HG02852 (cell line): ENCODE results near the gene C19orf12.
A peak's percentile ranks its signal among the peaks of the same experiment; 100 is the strongest.
"Not testable (repeated sequence)": the region's sequence is repeated elsewhere in the genome, so short reads cannot be mapped to it uniquely, and the experiment has no call there.

Experiments used
- ATAC-seq: cut with Tn5 transposase; IDR thresholded peaks from one replicate; pipeline ENCODE4 v1.9.1; 2021; ENCODE audit warnings: mild to moderate bottlenecking, moderate library complexity; ENCODE audit not compliant: unreplicated experiment

Gene C19orf12

GRCh38 chr19:29731331-29731850 is 16.3 kb upstream of the C19orf12 start:
- ATAC-seq = no peak

- no peak for ATAC-seq
Measured at GRCh38 chr19:29727906-29728305, 12.8 kb upstream of the C19orf12 start.

DNA sequence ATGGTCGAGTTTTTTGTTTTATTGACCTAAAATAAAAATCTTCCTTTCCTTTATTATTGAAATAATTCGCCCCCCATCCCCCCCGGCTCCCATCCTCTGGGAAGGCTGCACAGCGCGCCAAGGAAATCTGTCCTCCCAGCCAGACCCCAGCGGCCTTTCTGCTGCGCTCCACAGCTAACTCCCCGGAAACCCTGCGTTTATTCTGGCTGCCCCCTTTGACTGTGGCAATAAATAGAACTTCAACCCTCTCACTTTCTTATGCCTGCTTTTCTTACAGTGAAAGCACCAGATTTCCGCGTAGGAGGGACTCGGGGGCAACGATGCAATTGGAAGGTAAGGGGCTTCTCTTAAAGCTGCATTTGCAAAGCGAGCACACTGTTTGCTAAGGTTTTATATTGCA is 9.7 kb upstream of the C19orf12 start:
- no peak for ATAC-seq

DNA sequence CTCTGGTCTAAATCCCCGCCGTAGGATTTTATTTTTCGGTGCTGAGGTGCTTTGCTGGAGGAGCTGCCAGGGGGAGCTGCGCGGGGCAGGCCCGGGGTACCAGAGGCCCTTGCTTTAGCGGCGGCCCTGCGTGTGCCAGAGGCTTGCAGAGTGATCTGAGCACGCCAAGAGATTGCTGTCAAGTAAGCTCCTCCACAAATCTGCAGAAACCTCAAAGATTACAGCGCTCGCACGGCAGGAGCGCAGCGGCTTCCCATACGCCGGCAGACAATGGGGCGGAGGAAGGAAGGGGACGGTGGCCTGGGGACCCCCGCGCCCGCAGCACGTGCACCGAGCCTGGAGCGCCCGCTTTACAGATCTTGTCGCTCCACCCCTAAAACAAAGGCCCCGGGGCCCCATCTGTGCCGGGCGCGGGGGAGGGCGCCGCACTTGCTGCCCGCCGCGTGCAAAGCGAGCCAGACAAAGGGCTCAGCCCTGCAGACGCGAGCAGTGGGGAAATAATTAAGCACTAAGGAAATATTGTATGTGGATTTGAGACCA is 9.1 kb upstream of the C19orf12 start:
- no peak for ATAC-seq

DNA sequence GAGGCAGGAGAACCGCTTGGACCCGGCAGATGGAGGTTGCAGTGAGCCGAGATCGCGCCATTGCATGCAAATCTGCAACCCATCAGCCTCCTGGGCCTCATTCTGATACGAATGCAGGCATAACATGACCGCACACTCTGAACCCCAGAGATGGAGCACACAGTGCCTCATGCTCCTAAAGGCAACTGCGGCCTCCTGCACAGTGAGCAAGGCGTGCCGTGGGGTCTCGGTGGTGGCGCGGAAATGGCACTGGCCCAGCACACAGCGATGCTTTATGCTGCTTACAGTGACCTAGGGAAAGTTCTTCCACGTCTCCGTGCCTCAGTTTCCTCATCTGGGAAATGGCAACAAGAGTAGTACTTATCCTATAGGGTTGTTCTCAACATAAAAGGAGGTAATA is 2.0 kb upstream of the C19orf12 start:
- ATAC-seq = no peak

- no peak for ATAC-seq
Measured at GRCh38 chr19:29715701-29716581, 880 bp upstream of the C19orf12 start.

DNA sequence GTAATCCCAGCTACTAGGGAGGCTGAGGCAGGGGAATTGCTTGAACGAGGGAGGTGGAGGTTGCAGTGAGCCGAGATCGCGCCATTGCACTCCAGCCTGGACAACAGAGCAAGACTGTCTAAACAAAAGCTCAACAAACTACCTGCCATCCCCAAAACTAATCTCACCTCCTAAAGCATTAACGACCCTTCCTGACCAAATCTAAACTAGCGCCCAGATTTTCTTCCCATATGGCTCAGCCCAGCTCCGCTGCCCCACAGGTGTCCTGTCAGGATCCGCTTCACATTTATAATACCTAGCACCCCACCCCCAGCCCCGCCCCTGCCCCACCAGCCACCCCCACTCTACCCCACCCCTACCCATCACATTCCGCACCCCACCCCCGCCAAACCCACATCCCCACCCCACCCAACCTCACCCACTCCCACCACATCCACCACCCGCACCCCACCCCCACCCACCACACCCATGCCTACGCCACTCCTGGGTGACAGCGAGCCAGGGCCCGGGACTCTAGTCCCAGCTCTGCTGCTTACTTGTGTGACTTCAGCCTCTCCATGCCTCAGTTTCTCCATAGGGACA is 599 bp downstream of the C19orf12 start:
- peak; percentile 20 for ATAC-seq

GRCh38 chr19:29712744-29713516 is 2.1 kb downstream of the C19orf12 start:
- ATAC-seq = no peak

DNA sequence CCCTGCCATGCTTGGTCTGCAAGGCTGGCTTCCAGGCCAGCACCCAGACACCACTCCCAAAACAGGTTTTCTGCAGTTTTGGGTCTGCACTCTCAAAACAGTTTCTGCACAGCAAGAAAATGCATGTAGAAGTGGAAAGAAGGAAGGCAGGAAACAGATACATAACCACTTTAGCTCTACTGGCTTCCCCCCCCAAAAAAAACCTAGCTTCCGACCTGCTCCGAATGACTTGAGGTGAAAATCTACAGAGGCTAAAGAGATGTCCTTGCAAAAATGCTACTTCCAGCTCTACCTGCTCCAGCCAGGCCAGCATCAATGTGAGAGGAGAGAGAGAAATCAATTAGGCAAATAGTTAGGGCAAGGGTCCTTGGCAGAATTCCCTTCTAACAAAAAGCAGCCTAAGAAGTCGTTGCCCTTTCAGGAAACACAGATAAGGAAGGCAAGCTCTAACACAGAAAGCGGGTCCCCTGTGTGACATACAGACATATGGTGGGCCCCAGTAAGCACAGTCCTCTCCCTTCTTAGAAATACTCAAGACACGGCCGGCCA is 3.4 kb downstream of the C19orf12 start:
- no peak for ATAC-seq

DNA sequence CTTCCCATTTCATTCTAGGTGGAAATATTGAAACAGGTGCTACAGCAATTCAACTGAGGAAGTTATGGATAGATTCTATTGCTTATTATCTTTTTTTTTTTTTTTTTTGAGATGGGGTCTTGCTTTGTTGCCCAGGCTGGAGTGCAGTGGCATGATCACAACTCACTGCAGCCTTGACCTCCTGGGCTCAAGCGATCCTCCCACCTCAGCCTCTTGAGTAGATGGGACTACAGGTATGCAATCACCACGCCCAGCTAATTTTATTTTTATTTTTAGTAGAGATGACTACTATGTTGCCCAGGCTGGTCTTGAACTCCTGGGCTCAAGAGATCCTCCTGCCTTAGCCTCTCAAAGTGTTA is 5.6 kb downstream of the C19orf12 start:
- not testable (repeated sequence) for ATAC-seq

GRCh38 chr19:29708554-29709439 is 6.3 kb downstream of the C19orf12 start:
- ATAC-seq = no peak

DNA sequence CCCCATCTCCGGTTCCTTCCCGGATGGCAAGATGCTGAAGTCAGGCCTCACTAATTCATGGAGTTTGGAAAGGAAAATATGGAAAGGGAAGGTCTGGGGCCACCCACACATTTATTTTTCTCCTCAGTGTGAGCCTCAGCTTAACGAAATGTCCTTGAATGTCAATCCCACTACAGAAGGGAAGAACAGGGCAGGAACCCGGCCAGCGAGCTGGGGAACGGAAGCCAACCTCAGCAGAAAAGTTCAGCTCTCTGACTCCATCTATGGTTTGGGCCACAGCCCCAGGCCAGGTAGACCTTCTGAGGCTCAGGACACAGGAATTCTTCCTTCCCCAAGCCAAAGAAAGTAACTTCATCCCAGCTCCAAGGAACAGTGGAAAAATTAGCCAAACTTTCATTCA is 8.4 kb downstream of the C19orf12 start:
- no peak for ATAC-seq

- ATAC-seq = no peak
Measured at GRCh38 chr19:29705706-29706105, 9.4 kb downstream of the C19orf12 start.

DNA sequence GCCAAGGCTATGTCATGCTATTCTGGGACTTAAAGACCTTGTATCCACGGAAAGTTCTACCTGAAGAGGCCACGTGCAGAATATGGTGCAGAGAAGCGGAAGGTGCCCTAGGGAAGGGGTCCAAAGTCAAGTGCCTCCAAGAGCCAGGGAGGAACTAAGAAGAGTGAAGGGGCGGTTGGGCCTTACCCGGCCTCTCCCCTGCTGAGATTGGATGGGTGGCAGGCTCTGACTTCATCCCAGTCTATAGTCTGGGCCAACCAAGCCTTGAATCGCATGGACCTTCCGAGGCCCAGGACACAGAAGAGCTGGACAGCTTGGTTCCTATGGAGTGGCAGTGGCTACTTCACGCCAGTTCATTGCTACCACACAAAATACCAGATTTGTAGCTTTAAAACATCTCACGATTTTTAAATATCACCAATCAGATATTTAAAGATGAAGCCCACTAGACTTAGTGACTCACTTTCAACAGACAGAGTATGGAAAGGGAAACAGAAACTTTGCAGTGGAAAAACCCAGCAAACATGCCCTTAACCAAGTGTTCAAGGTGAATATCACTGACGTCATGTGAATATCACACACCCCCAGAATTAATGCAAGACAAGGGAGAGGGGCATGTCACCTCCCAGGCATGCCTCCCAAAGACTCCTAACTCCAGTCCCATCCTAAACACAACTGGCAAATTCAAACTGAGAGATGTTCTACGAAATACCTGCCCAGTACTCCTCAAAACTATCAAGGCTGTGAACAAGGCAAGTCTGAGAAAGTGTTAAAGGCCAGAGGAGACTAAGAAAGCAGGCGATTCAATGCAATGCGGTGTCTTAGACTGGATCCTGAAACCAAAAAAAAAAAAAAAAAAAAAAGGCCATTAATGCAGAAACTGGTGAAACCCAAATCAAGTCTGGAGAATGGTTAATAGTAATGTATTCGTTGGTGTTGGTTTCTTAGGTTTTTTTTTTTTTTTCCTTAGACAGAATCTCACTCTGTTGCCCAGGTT is 10.2 kb downstream of the C19orf12 start:
- ATAC-seq = peak; percentile 62

GRCh38 chr19:29702963-29703320 is 12.1 kb downstream of the C19orf12 start:
- no peak for ATAC-seq

GRCh38 chr19:29702161-29702962 is 12.7 kb downstream of the C19orf12 start:
- no peak for ATAC-seq

DNA sequence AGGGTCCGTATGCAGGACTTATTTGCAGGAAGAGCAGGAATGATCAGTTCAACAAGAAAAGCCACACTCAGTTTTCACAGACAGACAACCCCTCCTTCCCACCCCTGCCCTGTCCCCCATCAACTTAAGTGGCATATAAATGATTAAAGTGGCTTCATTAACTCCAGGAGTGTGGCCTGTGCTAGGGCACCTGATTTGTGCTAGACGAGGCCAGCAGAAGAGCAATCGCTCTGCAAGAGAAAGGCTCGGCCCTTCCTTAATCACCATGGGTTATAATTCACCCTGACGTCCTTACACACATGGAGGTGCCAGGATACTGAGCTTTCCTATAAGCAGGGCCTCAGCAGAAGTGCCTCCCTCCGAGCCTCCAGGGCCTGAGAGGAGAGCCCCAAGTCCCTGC is 14.6 kb downstream of the C19orf12 start:
- ATAC-seq = no peak

- ATAC-seq = no peak
Measured at GRCh38 chr19:29699861-29700260, 15.2 kb downstream of the C19orf12 start.
